NCI-H187 treated with DMSO at 0.1 percent for 48 hours (cell line): ENCODE measurements around the gene PSG2.
"Not testable (repeated sequence)": the region's sequence is repeated elsewhere in the genome, so short reads cannot be mapped to it uniquely, and the experiment has no call there.

Experiments
- DNase-seq: peaks from one replicate; lab custom pipeline; 2025; lab: John Stamatoyannopoulos, UW

Gene PSG2

GRCh38 chr19:43082601-43083000 lies at the start of gene PSG2:
Gene PSG2 (minus strand): TSS chr19:43082701. CDS start chr19:43082569, 132 bp downstream.
- not testable (repeated sequence) for DNase-seq

- not testable (repeated sequence) for DNase-seq
Observed at GRCh38 chr19:43131281-43131842, 48.9 kb upstream of the PSG2 start.

- not testable (repeated sequence) for DNase-seq
Observed at GRCh38 chr19:43129197-43129596, 46.7 kb upstream of the PSG2 start.

- DNase-seq: not testable (repeated sequence)
Observed at GRCh38 chr19:43127336-43127735, 44.8 kb upstream of the PSG2 start.

GRCh38 chr19:43126720-43127119 lies 44.2 kb upstream of the PSG2 start:
- no peak for DNase-seq

- no peak for DNase-seq
Observed at GRCh38 chr19:43124360-43124759, 41.9 kb upstream of the PSG2 start.

GRCh38 chr19:43120433-43121026 lies 38.0 kb upstream of the PSG2 start:
- not testable (repeated sequence) for DNase-seq

- not testable (repeated sequence) for DNase-seq
Observed at GRCh38 chr19:43119526-43119925, 37.0 kb upstream of the PSG2 start.

- DNase-seq: not testable (repeated sequence)
Observed at GRCh38 chr19:43116421-43116820, 33.9 kb upstream of the PSG2 start.

GRCh38 chr19:43115548-43115947 lies 33.0 kb upstream of the PSG2 start:
- DNase-seq: not testable (repeated sequence)

- DNase-seq: not testable (repeated sequence)
Observed at GRCh38 chr19:43115064-43115463, 32.6 kb upstream of the PSG2 start.

- not testable (repeated sequence) for DNase-seq
Observed at GRCh38 chr19:43114626-43115025, 32.1 kb upstream of the PSG2 start.

- not testable (repeated sequence) for DNase-seq
Observed at GRCh38 chr19:43107401-43107800, 24.9 kb upstream of the PSG2 start.

GRCh38 chr19:43105496-43105895 lies 23.0 kb upstream of the PSG2 start:
- no peak for DNase-seq

GRCh38 chr19:43104215-43104850 lies 21.8 kb upstream of the PSG2 start:
- DNase-seq: not testable (repeated sequence)

GRCh38 chr19:43101950-43102349 lies 19.4 kb upstream of the PSG2 start:
- no peak for DNase-seq

- DNase-seq: not testable (repeated sequence)
Observed at GRCh38 chr19:43098416-43098815, 15.9 kb upstream of the PSG2 start.

GRCh38 chr19:43087702-43088340 lies 5.3 kb upstream of the PSG2 start:
- DNase-seq: not testable (repeated sequence)

GRCh38 chr19:43085796-43086530 lies 3.5 kb upstream of the PSG2 start:
- not testable (repeated sequence) for DNase-seq

- DNase-seq: not testable (repeated sequence)
Observed at GRCh38 chr19:43084196-43084832, 1.8 kb upstream of the PSG2 start.

- DNase-seq: not testable (repeated sequence)
Observed at GRCh38 chr19:43083721-43084120, 1.2 kb upstream of the PSG2 start.

GRCh38 chr19:43078311-43078710 lies 4.2 kb downstream of the PSG2 start:
- DNase-seq: no peak
